Transverse colon (tissue), 4 donors: ENCODE measurements around the gene MIGA1. TPM values are rescaled to one million over a fixed set of nuclear protein-coding genes. Genes with fewer than 3 reads are reported as not detected.

Source experiments
- DNase-seq: peaks from one replicate; pipeline ENCODE4 v3.0.0-alpha.2; 2019
- H3K27ac ChIP-seq, 4 donors: fragments of 200-600 bp; sonication (generic); 2 replicates each; pipeline ENCODE4 v1.5.1; 2016 to 2018; ENCODE audit warnings: inconsistent platforms in 4 of 4
- H3K27me3 ChIP-seq: fragments of 200-600 bp; sonication (generic); 2 replicates; pipeline ENCODE4 v1.5.1; 2017; ENCODE audit warnings: inconsistent platforms
- H3K36me3 ChIP-seq, 4 donors: fragments of 200-600 bp; sonication (generic); 2 replicates each; pipeline ENCODE4 v1.5.1; 2017 to 2019; ENCODE audit warnings: inconsistent platforms in 4 of 4
- H3K4me1 ChIP-seq, 4 donors: fragments of 200-600 bp; sonication (generic); 2 replicates each; pipeline ENCODE4 v1.5.1; 2017 to 2020; ENCODE audit warnings: inconsistent platforms in 4 of 4
- H3K4me3 ChIP-seq, 4 donors: fragments of 200-600 bp; sonication (generic); 1 replicate in 1 of 4; 2 replicates in 3 of 4; pipeline versions ENCODE4 v1.5.1 to v1.6.1; 2017 to 2019; ENCODE audit warnings: inconsistent platforms in 4 of 4
- H3K9me3 ChIP-seq, 2 donors: fragments of 200-600 bp; sonication (generic); 2 replicates each; pipeline ENCODE4 v1.5.1; 2017 to 2019; ENCODE audit warnings: inconsistent platforms in 2 of 2
- EP300 ChIP-seq: sonication (generic); formaldehyde crosslinking; IDR thresholded peaks from one replicate; pipeline ENCODE4 v1.6.1; 2017; ENCODE audit warnings: antibody characterized with exemption, low read depth
- POLR2A ChIP-seq: fragments of 450-650 bp; IDR thresholded peaks from one replicate; pipeline ENCODE4 v1.6.1; 2016; ENCODE audit warnings: antibody characterized with exemption, mild to moderate bottlenecking, moderate library complexity
- POLR2AphosphoS5 ChIP-seq, 3 donors: sonication (generic); formaldehyde crosslinking; IDR thresholded peaks; one replicate each; pipeline ENCODE4 v1.6.1; 2016; ENCODE audit warnings: antibody characterized with exemption in 3 of 3
- WGBS, 2 donors: methylation state at CpG; one replicate each; pipeline ENCODE4 v1.1.5; 2018; ENCODE audit warnings: low coverage in 1 of 2; 5-methylcytosine and 5-hydroxymethylcytosine counted together
- in situ Hi-C, 4 donors: fragments of 200-750 bp; cut with MboI; loops; one replicate each; pipeline versions ENCODE4 v1.15.0 to v1.15.1; 2017; ENCODE audit warnings: low sequenced_read_pairs in 3 of 4, low pct_ligation_motif_present in 1 of 4, low pct_unique_long_range_greater_than_20kb in 1 of 4
- intact Hi-C: fragments of 100-400 bp; cut with DNase I; formaldehyde crosslinking; loops from one replicate; pipeline ENCODE4 v1.15.1; 2023; ENCODE audit warnings: low total_unique reads
- total RNA-seq, 4 donors: library from RNA; depleted of rRNA; stranded (reverse); fragments of >200 nt; gene quantifications; one replicate each; pipeline ENCODE4 v1.1.0, GENCODE V29; 2016
- TF ChIP-seq, protein P1 (sequence below), 5 experiments: fragments of 200-600 bp in 3 of 5; fragments of 450-650 bp in 2 of 5; sonication (generic) in 3 of 5; IDR thresholded peaks; 1 replicate in 2 of 5; 2 replicates in 3 of 5; pipeline ENCODE4 v1.5.1; 2016 to 2017; ENCODE audit warnings: antibody characterized with exemption in 5 of 5, inconsistent platforms in 3 of 5, mild to moderate bottlenecking in 2 of 5, moderate library complexity in 1 of 5

MIGA1 gene
- total RNA-seq, 4 donors from 2014 or later = 8.2 to 19.1 (median 18.0) TPM

DNA sequence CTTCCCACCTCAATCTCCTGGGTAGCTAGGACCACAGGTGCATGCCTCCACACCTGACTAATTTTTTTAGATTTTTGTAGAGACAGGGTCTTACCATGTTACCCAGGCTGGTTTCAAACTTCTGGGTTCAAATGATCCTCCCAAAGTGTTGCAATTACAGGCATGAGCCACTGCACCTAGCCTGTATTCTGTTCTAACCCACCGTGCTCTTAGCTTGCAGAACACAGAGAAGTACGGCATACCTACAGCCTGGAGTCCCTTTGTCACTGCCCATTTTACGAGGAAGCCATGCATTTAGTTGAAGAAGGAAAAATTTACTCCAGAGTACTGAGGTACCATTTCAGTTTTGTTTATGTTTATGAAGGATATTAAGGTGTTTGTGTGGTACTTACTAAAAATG lies 79.3 kb downstream of the MIGA1 start:
- WGBS, 2 donors = 92 to 94% methylated on average over 2 to 3 of the region's 3 CpGs
- H3K36me3 ChIP-seq = peaks cover 0 to 5% (median 2%) of the 10 kb centered on the region in 4 donors
- in situ Hi-C loops = no loop called here

DNA sequence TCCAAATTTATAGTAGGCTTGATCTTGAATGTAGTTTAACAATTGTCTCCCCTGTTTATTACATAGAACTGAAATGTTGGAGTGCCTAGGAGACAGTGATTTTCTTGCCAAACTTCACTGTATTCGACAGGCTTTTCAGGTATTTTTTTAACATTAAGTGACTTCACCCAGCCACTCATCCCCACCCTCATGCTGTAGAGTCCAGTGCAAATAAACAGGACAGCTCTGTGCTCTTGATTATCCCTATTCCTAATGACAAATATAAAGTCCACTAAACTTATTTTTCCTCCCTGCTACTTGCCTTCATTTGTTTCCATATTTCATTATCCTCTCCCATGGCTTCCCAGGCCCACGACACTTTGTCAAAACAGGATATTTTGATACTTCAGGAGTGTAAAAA lies 79.8 kb downstream of the MIGA1 start:
- no peak overlapping the region for H3K27ac ChIP-seq
- H3K9me3 ChIP-seq = peaks cover 0 to 9% of the 10 kb centered on the region in 2 donors
- no peak for DNase-seq
- intact Hi-C loops = no loop called here
- no peaks in the 10 kb centered on the region for H3K27me3 ChIP-seq
- WGBS, 2 donors = 85 to 87% methylated on average over 2 of the region's 2 CpGs
- H3K4me1 ChIP-seq = no peaks in the 10 kb centered on the region
- no peak overlapping the region for H3K4me3 ChIP-seq
- TF ChIP-seq EP300 (no peak), POLR2AphosphoS5 (IDR thresholded peaks at IDR 0.05) (no peak), POLR2A (no peak)
- TF ChIP-seq, protein P1, sequence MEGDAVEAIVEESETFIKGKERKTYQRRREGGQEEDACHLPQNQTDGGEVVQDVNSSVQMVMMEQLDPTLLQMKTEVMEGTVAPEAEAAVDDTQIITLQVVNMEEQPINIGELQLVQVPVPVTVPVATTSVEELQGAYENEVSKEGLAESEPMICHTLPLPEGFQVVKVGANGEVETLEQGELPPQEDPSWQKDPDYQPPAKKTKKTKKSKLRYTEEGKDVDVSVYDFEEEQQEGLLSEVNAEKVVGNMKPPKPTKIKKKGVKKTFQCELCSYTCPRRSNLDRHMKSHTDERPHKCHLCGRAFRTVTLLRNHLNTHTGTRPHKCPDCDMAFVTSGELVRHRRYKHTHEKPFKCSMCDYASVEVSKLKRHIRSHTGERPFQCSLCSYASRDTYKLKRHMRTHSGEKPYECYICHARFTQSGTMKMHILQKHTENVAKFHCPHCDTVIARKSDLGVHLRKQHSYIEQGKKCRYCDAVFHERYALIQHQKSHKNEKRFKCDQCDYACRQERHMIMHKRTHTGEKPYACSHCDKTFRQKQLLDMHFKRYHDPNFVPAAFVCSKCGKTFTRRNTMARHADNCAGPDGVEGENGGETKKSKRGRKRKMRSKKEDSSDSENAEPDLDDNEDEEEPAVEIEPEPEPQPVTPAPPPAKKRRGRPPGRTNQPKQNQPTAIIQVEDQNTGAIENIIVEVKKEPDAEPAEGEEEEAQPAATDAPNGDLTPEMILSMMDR (IDR thresholded peaks at IDR 0.05) = no peak
- in situ Hi-C loops = no loop called here
- H3K36me3 ChIP-seq = peaks cover 0 to 9% (median 3%) of the 10 kb centered on the region in 4 donors

More for the DNA sequence above, 79.3 kb downstream of the MIGA1 start:
- no peaks in the 10 kb centered on the region for H3K27me3 ChIP-seq
- H3K9me3 ChIP-seq = peaks cover 0 to 9% of the 10 kb centered on the region in 2 donors
- DNase-seq = no peak
- TF ChIP-seq POLR2A = no peak
- TF ChIP-seq EP300 = no peak
- no peak for TF ChIP-seq POLR2AphosphoS5 (IDR thresholded peaks at IDR 0.05)
- TF ChIP-seq, protein P1 (IDR thresholded peaks at IDR 0.05) = no peak
- H3K27ac ChIP-seq = no peak overlapping the region
- intact Hi-C loops = no loop called here
- no peaks in the 10 kb centered on the region for H3K4me1 ChIP-seq
- no peak overlapping the region for H3K4me3 ChIP-seq

DNA sequence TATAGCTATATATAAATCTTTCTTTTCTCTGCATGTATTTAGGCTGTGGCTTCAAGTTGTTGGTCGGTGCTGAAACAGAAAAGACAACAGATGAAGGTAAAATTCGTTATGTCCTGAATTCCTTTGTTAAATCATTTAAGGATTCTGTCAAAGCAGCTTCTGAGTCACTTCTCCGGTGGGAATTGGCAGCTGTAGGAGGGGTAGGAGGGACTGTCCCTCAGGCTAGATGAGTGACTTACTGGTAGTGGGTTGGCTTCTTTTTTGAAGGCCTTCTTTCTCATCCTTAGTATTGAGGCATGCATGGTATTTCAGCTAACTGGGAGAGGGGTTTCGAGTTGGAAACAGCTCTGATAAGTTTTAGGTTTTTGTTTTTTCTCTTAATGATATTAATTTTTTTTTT lies 86.8 kb downstream of the MIGA1 start:
- no peak overlapping the region for H3K4me3 ChIP-seq
- intact Hi-C loops = no loop called here
- H3K36me3 ChIP-seq = peaks cover 0 to 12% (median 4%) of the 10 kb centered on the region in 4 donors
- DNase-seq = no peak
- no peaks in the 10 kb centered on the region for H3K4me1 ChIP-seq
- H3K27me3 ChIP-seq = no peaks in the 10 kb centered on the region
- no peaks in the 10 kb centered on the region for H3K9me3 ChIP-seq
- H3K27ac ChIP-seq = no peak overlapping the region
- TF ChIP-seq, protein P1 (IDR thresholded peaks at IDR 0.05) = no peak
- TF ChIP-seq EP300 (no peak), POLR2AphosphoS5 (IDR thresholded peaks at IDR 0.05) (no peak), POLR2A (no peak)
- 84 to 85% methylated on average over 4 of the region's 4 CpGs for WGBS, 2 donors
- in situ Hi-C loops = no loop called here

DNA sequence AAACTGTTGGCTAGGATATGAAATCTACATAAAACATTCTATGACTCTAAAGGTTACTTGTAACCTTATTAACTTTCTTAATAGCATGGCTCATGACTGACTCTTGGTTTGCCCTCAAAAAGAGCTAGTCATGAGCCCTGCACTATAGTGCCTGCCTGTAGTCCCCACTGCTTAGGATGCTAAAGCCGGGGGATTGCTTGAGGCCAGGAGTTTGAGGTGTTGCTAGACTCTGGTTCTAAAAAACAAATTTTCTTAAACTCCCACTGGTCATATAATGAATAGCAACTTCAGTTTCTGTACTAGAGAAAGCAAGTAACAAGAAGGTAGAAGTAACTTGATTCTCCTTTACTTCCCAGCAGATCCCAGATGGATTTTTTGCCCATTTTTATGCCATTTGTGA lies 93.2 kb downstream of the MIGA1 start:
- 96 to 100% methylated on average over 1 of the region's 1 CpG for WGBS, 2 donors
- Histone ChIP-seq H3K27ac (no peak overlapping the region), H3K4me3 (no peak overlapping the region), H3K4me1 (no peaks in the 10 kb centered on the region), H3K27me3 (no peaks in the 10 kb centered on the region), H3K36me3 (peaks cover 0 to 8% (median 3%) of the 10 kb centered on the region in 4 donors), H3K9me3 (no peaks in the 10 kb centered on the region)
- intact Hi-C loops (no loop called here), in situ Hi-C loops (no loop called here)
- DNase-seq = no peak
- TF ChIP-seq EP300 = no peak

DNA sequence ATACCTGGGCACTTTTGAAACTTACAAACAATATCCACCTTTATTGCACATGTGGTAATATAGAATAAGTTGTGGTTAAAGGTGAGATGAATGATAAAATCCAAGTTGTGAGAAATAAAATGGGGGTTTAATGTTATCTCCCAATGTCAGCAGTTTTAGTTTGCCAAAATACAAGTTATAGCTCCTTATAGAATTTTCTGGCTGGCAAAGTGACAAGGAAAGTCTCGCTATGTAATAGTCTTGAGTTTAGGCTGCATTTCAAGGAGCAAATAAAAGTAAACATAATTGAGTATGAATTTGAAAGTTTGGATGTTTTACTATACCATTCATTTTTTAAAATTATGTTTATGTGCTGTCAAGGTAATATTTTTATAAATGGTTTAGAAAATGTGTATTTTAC lies 94.0 kb downstream of the MIGA1 start:
- Histone ChIP-seq H3K9me3 (no peaks in the 10 kb centered on the region), H3K36me3 (peaks cover 0 to 8% (median 0%) of the 10 kb centered on the region in 4 donors), H3K4me3 (no peak overlapping the region), H3K27me3 (no peaks in the 10 kb centered on the region), H3K4me1 (no peaks in the 10 kb centered on the region), H3K27ac (no peak overlapping the region)
- in situ Hi-C loops = no loop called here
- intact Hi-C loops = no loop called here
- WGBS, 2 donors = 42 to 93% methylated on average over 1 of the region's 1 CpG
- no peak for DNase-seq
- TF ChIP-seq EP300 (no peak), POLR2A (no peak), POLR2AphosphoS5 (IDR thresholded peaks at IDR 0.05) (no peak)
- TF ChIP-seq, protein P1 (IDR thresholded peaks at IDR 0.05) = no peak
